Lung (tissue), 12 donors: ENCODE measurements around the gene NFATC1. TPM values are rescaled to one million over a fixed set of nuclear protein-coding genes. Genes with fewer than 3 reads are reported as not detected.

ENCODE experiments used
- ATAC-seq: fragments of 200-7000 bp; cut with Tn5 transposase; one replicate; pipeline ENCODE4 v1.9.1; 2020; ENCODE audit warnings: moderate number of reproducible peaks; ENCODE audit not compliant: insufficient read depth, low FRiP score
- DNase-seq, 3 donors: peaks; one replicate each; pipeline ENCODE4 v3.0.0-alpha.2; 2013 to 2017
- H3K27ac ChIP-seq, 2 donors: one replicate each; pipeline ENCODE4 v1.5.1; 2013; ENCODE audit warnings: mild to moderate bottlenecking in 2 of 2, moderate library complexity in 2 of 2, control low read depth in 1 of 2, inconsistent platforms in 1 of 2, low read depth in 1 of 2, low read length in 1 of 2
- H3K27me3 ChIP-seq, 3 donors: one replicate each; pipeline ENCODE4 v1.5.1; 2013; ENCODE audit warnings: low read length in 2 of 3; ENCODE audit not compliant: control insufficient read depth in 3 of 3, insufficient read depth in 3 of 3
- H3K36me3 ChIP-seq, 4 donors: one replicate each; pipeline ENCODE4 v1.5.1; 2013; ENCODE audit warnings: low read length in 4 of 4, mild to moderate bottlenecking in 1 of 4, moderate library complexity in 1 of 4; ENCODE audit not compliant: control insufficient read depth in 4 of 4, insufficient read depth in 4 of 4
- H3K4me1 ChIP-seq, 5 donors: one replicate each; pipeline ENCODE4 v1.5.1; 2013; ENCODE audit warnings: low read length in 5 of 5, mild to moderate bottlenecking in 2 of 5, moderate library complexity in 1 of 5; ENCODE audit not compliant: control insufficient read depth in 5 of 5, insufficient read depth in 5 of 5
- H3K4me3 ChIP-seq: one replicate; pipeline ENCODE4 v1.5.1; 2013; ENCODE audit warnings: mild to moderate bottlenecking, control low read depth, moderate library complexity
- H3K9ac ChIP-seq, 2 donors: one replicate each; pipeline ENCODE4 v1.5.1; 2013; ENCODE audit warnings: low read length in 2 of 2, control low read depth in 1 of 2; ENCODE audit not compliant: insufficient read depth in 1 of 2
- H3K9me3 ChIP-seq, 4 donors: one replicate each; pipeline ENCODE4 v1.5.1; 2013; ENCODE audit warnings: low read length in 3 of 4, mild to moderate bottlenecking in 1 of 4, moderate library complexity in 1 of 4; ENCODE audit not compliant: control insufficient read depth in 4 of 4, insufficient read depth in 3 of 4
- WGBS, 2 donors: extraction: QIAGEN DNeasy Blood & Tissue Kit; methylation state at CpG; one replicate each; pipeline ENCODE4 v1.1.7; 2013; 5-methylcytosine and 5-hydroxymethylcytosine counted together
- polyA plus RNA-seq, 2 donors: library from polyadenylated mRNA; stranded (reverse); fragments of 200-250 nt; gene quantifications; one replicate each; pipeline ENCODE4 v1.2.1, GENCODE V29; 2013
- total RNA-seq, 2 donors: library from RNA; depleted of rRNA in 1 of 2; stranded (reverse); fragments of >200 nt in 1 of 2; gene quantifications; one replicate each; pipeline ENCODE4 v1.2.1, GENCODE V29; 2014 to 2021
- TF ChIP-seq, protein P1 (sequence below): IDR thresholded peaks from 2 replicates; pipeline ENCODE4 v1.5.1; 2012; ENCODE audit warnings: mild to moderate bottlenecking; ENCODE audit errors: control extremely low read depth, extremely low read depth
- donor health status: control.
- donor health status: control.
- donor health status: Bipolar disorder and iron deficiency.
- donor health status: healthy.
- donor health status: DM: yes; HTN: yes; CAD: no.

NFATC1 gene
- total and polyA plus RNA-seq, 4 donors: 8.6 to 25.5 (median 12.9) TPM

DNA sequence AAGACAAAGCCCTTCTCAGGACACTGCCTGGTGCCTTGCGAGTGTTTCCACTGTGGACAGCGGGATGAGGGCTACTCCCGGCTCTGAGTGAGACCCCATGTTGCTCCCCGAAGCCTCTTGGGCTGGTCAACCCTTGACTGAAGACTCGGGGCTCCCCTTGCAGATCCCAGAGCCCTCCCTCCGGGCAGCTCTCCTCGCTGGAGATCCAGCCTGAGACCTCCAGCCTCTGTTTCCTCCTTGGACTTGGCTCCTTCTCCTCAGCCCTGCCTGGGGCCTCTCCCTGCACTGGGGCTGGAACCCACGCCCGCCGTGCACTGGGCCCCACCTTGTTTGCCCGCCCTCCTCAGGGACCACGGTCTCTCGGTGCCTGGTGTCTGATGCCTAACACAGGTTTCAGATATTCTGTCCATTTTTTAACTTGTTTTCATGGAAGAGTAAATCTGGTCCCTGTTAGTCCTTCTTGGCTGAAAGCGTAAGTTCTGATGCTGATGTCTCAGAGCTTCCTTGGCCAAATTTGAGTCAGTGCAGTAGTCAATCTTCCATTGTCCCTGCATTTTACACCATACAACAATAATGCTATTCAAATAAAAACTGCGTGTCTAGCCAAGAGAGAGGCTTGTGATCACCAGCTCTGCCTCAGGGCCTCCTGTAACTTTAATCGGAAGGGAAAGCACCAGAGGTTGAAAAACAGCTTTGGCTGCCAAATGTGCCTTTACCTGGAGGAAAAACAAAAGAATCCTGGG lies 144.6 kb downstream of the NFATC1 start:
- Histone ChIP-seq H3K9me3 (peaks cover 0 to 8% (median 4%) of the 10 kb centered on the region in 4 donors), H3K9ac (no peak overlapping the region), H3K4me1 (peaks cover 0 to 13% (median 0%) of the 10 kb centered on the region in 5 donors), H3K27ac (no peak overlapping the region), H3K4me3 (no peak overlapping the region), H3K27me3 (peaks cover 0 to 2% (median 0%) of the 10 kb centered on the region in 3 donors), H3K36me3 (no peaks in the 10 kb centered on the region)
- TF ChIP-seq, protein P1, sequence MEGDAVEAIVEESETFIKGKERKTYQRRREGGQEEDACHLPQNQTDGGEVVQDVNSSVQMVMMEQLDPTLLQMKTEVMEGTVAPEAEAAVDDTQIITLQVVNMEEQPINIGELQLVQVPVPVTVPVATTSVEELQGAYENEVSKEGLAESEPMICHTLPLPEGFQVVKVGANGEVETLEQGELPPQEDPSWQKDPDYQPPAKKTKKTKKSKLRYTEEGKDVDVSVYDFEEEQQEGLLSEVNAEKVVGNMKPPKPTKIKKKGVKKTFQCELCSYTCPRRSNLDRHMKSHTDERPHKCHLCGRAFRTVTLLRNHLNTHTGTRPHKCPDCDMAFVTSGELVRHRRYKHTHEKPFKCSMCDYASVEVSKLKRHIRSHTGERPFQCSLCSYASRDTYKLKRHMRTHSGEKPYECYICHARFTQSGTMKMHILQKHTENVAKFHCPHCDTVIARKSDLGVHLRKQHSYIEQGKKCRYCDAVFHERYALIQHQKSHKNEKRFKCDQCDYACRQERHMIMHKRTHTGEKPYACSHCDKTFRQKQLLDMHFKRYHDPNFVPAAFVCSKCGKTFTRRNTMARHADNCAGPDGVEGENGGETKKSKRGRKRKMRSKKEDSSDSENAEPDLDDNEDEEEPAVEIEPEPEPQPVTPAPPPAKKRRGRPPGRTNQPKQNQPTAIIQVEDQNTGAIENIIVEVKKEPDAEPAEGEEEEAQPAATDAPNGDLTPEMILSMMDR: no peak
- ATAC-seq: no peak
- DNase-seq: no peak
- WGBS, 2 donors: 89% methylated on average over 16 of the region's 16 CpGs

DNA sequence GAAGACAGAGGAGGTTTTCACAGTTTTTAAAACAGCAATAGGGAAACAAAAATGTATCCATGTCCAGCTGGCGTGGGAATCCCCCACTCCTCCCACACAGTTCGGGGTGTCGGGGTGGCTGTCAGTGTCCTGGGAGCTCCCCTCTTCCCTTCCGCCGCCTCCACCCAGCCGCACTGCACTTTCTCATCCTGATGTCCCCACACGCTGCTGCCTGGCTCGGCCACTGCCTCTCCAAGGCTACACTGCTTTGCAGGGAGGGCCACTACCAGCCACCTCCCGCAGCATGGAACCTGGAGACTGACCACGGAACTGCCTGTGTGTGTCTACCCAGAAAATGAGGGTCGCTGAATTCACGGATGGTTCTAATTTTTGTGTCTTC lies 145.2 kb downstream of the NFATC1 start:
- peaks cover 0 to 13% (median 0%) of the 10 kb centered on the region in 5 donors for H3K4me1 ChIP-seq
- H3K9ac ChIP-seq: no peak overlapping the region
- ATAC-seq (no peak), DNase-seq (no peak)
- no peaks in the 10 kb centered on the region for H3K36me3 ChIP-seq
- H3K27me3 ChIP-seq: no peaks in the 10 kb centered on the region
- no peak overlapping the region for H3K27ac ChIP-seq
- no peak overlapping the region for H3K4me3 ChIP-seq
- H3K9me3 ChIP-seq: peaks cover 0 to 8% (median 4%) of the 10 kb centered on the region in 4 donors
- TF ChIP-seq, protein P1: no peak
- 88 to 97% methylated on average over 12 of the region's 12 CpGs for WGBS, 2 donors

DNA sequence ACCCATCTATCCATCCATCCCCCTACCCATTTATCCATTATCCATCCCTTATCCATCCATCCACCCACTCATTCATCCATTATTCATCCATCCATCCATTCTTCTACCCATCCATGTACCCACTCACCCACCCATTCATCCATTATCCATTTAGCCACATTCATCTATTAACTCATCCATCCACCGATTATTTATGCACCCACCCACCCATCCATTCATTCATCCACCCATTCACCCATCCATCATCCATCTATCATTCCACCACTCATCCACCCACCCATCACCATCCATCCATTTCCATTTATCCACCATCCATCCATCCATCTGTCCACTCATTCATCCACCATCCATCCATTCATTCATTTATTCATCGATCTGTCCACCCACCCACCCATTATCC lies 146.5 kb downstream of the NFATC1 start:
- TF ChIP-seq, protein P1: no peak
- H3K27ac ChIP-seq: no peak overlapping the region
- peaks cover 0 to 8% (median 4%) of the 10 kb centered on the region in 4 donors for H3K9me3 ChIP-seq
- DNase-seq: no peak
- H3K4me3 ChIP-seq: no peak overlapping the region
- no peak for ATAC-seq
- no peak overlapping the region for H3K9ac ChIP-seq
- 96% methylated on average over 2 of the region's 2 CpGs for WGBS, 2 donors
- H3K27me3 ChIP-seq: no peaks in the 10 kb centered on the region
- no peaks in the 10 kb centered on the region for H3K36me3 ChIP-seq
- H3K4me1 ChIP-seq: peaks cover 0 to 14% (median 0%) of the 10 kb centered on the region in 5 donors
